Endothelial cell of umbilical vein (primary cell): ENCODE measurements around the gene CLCN2. TPM values are rescaled to one million over a fixed set of nuclear protein-coding genes. Genes with fewer than 3 reads are reported as not detected.
"Not testable (repeated sequence)": the region's sequence is repeated elsewhere in the genome, so short reads cannot be mapped to it uniquely, and the experiment has no call there.

Source experiments
- BruUV-seq: library from RNA; stranded (reverse); fragments of 400-500 nt; replicated peaks from 2 replicates; lab custom pipeline; 2021; lab: Mats Ljungman, UMichigan
- CTCF ChIA-PET: fragments of 300-600, 350-600 bp; sonication (Branson Sonifier 250); formaldehyde crosslinking; loops from one replicate; lab custom pipeline; 2021; ENCODE audit warnings: antibody characterized with exemption, inconsistent platforms; lab: Charles Lee
- POLR2A ChIA-PET: fragments of 300-600, 350-600 bp; sonication (Branson Sonifier 250); formaldehyde crosslinking; loops from one replicate; lab custom pipeline; 2021; ENCODE audit warnings: antibody characterized with exemption, inconsistent platforms; lab: Charles Lee
- DNase-seq: peaks from one replicate; pipeline ENCODE4 v3.0.0-alpha.2; 2011; ENCODE audit warnings: low read depth, low spot score
- FAIRE-seq: peaks from 2 replicates; lab custom pipeline; 2011; peaks lifted over from hg19 to GRCh38; lab: Jason Lieb, UNC
- H2AFZ ChIP-seq: 2 replicates; pipeline ENCODE4 v1.6.0; 2012; ENCODE audit warnings: low read depth, low read length, control low read depth, inconsistent platforms
- H3K27ac ChIP-seq: 2 replicates; pipeline ENCODE4 v1.5.1; 2011; ENCODE audit warnings: low read depth, mild to moderate bottlenecking, control low read depth, low read length, moderate library complexity; ENCODE audit not compliant: insufficient read depth
- H3K27me3 ChIP-seq, 2 experiments: 2 replicates each; pipeline versions ENCODE4 v1.6.0 to v1.6.1; 2011; ENCODE audit warnings: low read length in 2 of 2, mixed read lengths in 1 of 2; ENCODE audit not compliant: control insufficient read depth in 2 of 2, insufficient read depth in 2 of 2
- H3K36me3 ChIP-seq, 2 experiments: 2 replicates in 1 of 2; 3 replicates in 1 of 2; pipeline ENCODE4 v1.5.1; 2011; ENCODE audit warnings: low read length in 2 of 2, mild to moderate bottlenecking in 1 of 2, moderate library complexity in 1 of 2; ENCODE audit not compliant: control insufficient read depth in 2 of 2, insufficient read depth in 2 of 2; ENCODE audit errors: extremely low read depth in 1 of 2
- H3K4me1 ChIP-seq: 3 replicates; pipeline ENCODE4 v1.5.1; 2011; ENCODE audit warnings: mild to moderate bottlenecking, low read length; ENCODE audit not compliant: control insufficient read depth, insufficient read depth; ENCODE audit errors: extremely low read depth
- H3K4me2 ChIP-seq: 2 replicates; pipeline ENCODE4 v1.6.1; 2011; ENCODE audit warnings: low read length, control low read depth, mixed read lengths; ENCODE audit not compliant: insufficient read depth
- H3K4me3 ChIP-seq, 3 experiments: fragments of 200-600 bp in 1 of 3; sonication (generic), shearing (Covaris generic) in 1 of 3; replicated peaks in 1 of 3; 2 replicates each; pipeline ENCODE4 v1.5.1; 2011 to 2016; ENCODE audit warnings: control low read depth in 3 of 3, low read length in 3 of 3, mild to moderate bottlenecking in 2 of 3, inconsistent platforms in 1 of 3, low read depth in 1 of 3, moderate library complexity in 1 of 3; ENCODE audit not compliant: insufficient read depth in 1 of 3
- H3K79me2 ChIP-seq: 2 replicates; pipeline ENCODE4 v1.6.0; 2012; ENCODE audit warnings: low read length, inconsistent platforms; ENCODE audit not compliant: control insufficient read depth, insufficient read depth
- H3K9ac ChIP-seq: replicated peaks from 2 replicates; pipeline ENCODE3; 2011; ENCODE audit warnings: low read length, control low read depth; ENCODE audit not compliant: insufficient read depth; ENCODE audit errors: extremely low read depth
- H3K9me1 ChIP-seq: replicated peaks from 3 replicates; pipeline ENCODE4 v1.6.0; 2011; ENCODE audit warnings: mild to moderate bottlenecking, low read length; ENCODE audit not compliant: control insufficient read depth, insufficient read depth; ENCODE audit errors: extremely low read depth
- H3K9me3 ChIP-seq: replicated peaks from 2 replicates; pipeline ENCODE4 v1.5.1; 2012; ENCODE audit warnings: low read length, inconsistent platforms; ENCODE audit not compliant: control insufficient read depth, insufficient read depth
- H4K20me1 ChIP-seq: replicated peaks from 2 replicates; pipeline ENCODE3; 2011; ENCODE audit warnings: mild to moderate bottlenecking, low read length; ENCODE audit not compliant: control insufficient read depth, insufficient read depth; ENCODE audit errors: extremely low read depth
- CTCF ChIP-seq, 2 donors: IDR thresholded peaks; 1 replicate in 1 of 2; 2 replicates in 1 of 2; pipeline ENCODE4 v1.5.1; 2011; ENCODE audit warnings: low read length in 2 of 2, mild to moderate bottlenecking in 2 of 2, moderate library complexity in 2 of 2, control low read depth in 1 of 2, inconsistent platforms in 1 of 2, low read depth in 1 of 2; ENCODE audit not compliant: insufficient read depth in 1 of 2; ENCODE audit errors: extremely low read depth in 1 of 2
- EZH2 ChIP-seq: IDR thresholded peaks from 2 replicates; pipeline ENCODE4 v1.6.1; 2012; ENCODE audit warnings: borderline replicate concordance, low read depth, mild to moderate bottlenecking, moderate library complexity, low read length, inconsistent platforms; ENCODE audit not compliant: severe bottlenecking
- FOS ChIP-seq: IDR thresholded peaks from 2 replicates; pipeline ENCODE4 v1.6.1; 2011; ENCODE audit warnings: mild to moderate bottlenecking, low read length, moderate library complexity, borderline replicate concordance; ENCODE audit not compliant: insufficient read depth
- GATA2 ChIP-seq: IDR thresholded peaks from 2 replicates; pipeline ENCODE4 v1.7.0; 2011; ENCODE audit warnings: low read depth, mild to moderate bottlenecking, moderate library complexity, mixed read lengths, low read length; ENCODE audit not compliant: insufficient read length, insufficient read depth
- JUN ChIP-seq: IDR thresholded peaks from 2 replicates; pipeline ENCODE4 v1.6.1; 2011; ENCODE audit warnings: borderline replicate concordance, low read depth; ENCODE audit not compliant: insufficient read length, insufficient read depth
- MAX ChIP-seq: IDR thresholded peaks from 2 replicates; pipeline ENCODE4 v1.6.1; 2011; ENCODE audit not compliant: insufficient read depth, insufficient read length
- POLR2A ChIP-seq: IDR thresholded peaks from 2 replicates; pipeline ENCODE4 v1.6.1; 2012; ENCODE audit warnings: low read depth, mild to moderate bottlenecking, control low read depth, low read length
- POLR2AphosphoS5 ChIP-seq: IDR thresholded peaks from 2 replicates; pipeline ENCODE4 v1.6.1; 2012; ENCODE audit warnings: low read depth, mild to moderate bottlenecking, control low read depth, low read length, moderate library complexity; ENCODE audit not compliant: insufficient read depth
- dilution Hi-C: fragments of 300-500 bp; cut with MboI; formaldehyde crosslinking; loops from one replicate; pipeline ENCODE4 v1.15.0; 2019; ENCODE audit warnings: low sequenced_read_pairs; ENCODE audit not compliant: extremely low pct_ligation_motif_present
- intact Hi-C: fragments of 100-400 bp; cut with micrococcal nuclease; formaldehyde crosslinking; loops from one replicate; pipeline ENCODE4 v1.10.0; 2022
- polyA plus RNA-seq, 4 experiments: library from polyadenylated mRNA; depleted of rRNA in 3 of 4; stranded (reverse) in 3 of 4; unstranded in 1 of 4; fragments of >200 nt; gene quantifications; 2 replicates each; pipeline versions ENCODE4 v1.2.1 to v1.2.3, GENCODE V29; 2011 to 2012; ENCODE audit warnings: missing spikeins in 1 of 4
- total RNA-seq: library from RNA; stranded (reverse); gene quantifications from 2 replicates; pipeline ENCODE4 v1.2.3, GENCODE V29; 2021

CLCN2 gene
- total and polyA plus RNA-seq, 2 donors (not counting 3 experiments of a cell fraction or from before 2014, with no cell fraction given) = 3.5 to 6.5 TPM

- DNase-seq = no peak
- no peak overlapping the region for H3K9ac ChIP-seq
- TF ChIP-seq CTCF (IDR thresholded peaks at IDR 0.05; ENCODE audit: extremely low read depth in 1 of 2, insufficient read depth in 1 of 2, low read depth in 1 of 2, low read length in 2 of 2) (no peak), POLR2AphosphoS5 (no peak), GATA2 (no peak), FOS (no peak), POLR2A (no peak), MAX (no peak), EZH2 (no peak), JUN (no peak)
- H3K27ac ChIP-seq = no peak overlapping the region
- no peaks in the 10 kb centered on the region for H3K9me3 ChIP-seq
- H3K27me3 ChIP-seq = no peaks in the 10 kb centered on the region
- no peaks in the 10 kb centered on the region for H4K20me1 ChIP-seq
- intact Hi-C loops (no loop called here), dilution Hi-C loops (no loop called here)
- no TSS peak for BruUV-seq
- no peak for FAIRE-seq
- H3K4me3 ChIP-seq = no peak overlapping the region
- peaks cover 6 to 25% of the 10 kb centered on the region in 2 experiments for H3K36me3 ChIP-seq
- H3K4me2 ChIP-seq = no peak overlapping the region
- peaks cover 30% of the 10 kb centered on the region for H3K4me1 ChIP-seq
- H3K9me1 ChIP-seq = no peaks in the 10 kb centered on the region
- peaks cover 32% of the 10 kb centered on the region for H3K79me2 ChIP-seq
- POLR2A ChIA-PET = no interaction called here
- CTCF ChIA-PET = interaction anchor here (1.7 kb wide), 1 partner anchor 18 kb away, joined by 5 read pairs; no protein-coding TSS in a partner anchor
- no peak overlapping the region for H2AFZ ChIP-seq
These were observed 19.5 kb downstream of the CLCN2 start for GRCh38 chr3:184341925-184342324.

- H3K4me2 ChIP-seq, H3K27me3 ChIP-seq, DNase-seq, FAIRE-seq, H3K9me3 ChIP-seq, H3K27ac ChIP-seq, BruUV-seq, H3K4me3 ChIP-seq, H3K9me1 ChIP-seq, H3K9ac ChIP-seq, dilution Hi-C loops, H4K20me1 ChIP-seq, H2AFZ ChIP-seq: not testable (repeated sequence)
- peaks cover 2 to 25% of the 10 kb centered on the region in 2 experiments for H3K36me3 ChIP-seq
- ChIA-PET CTCF (interaction anchor here (1.6 to 2.0 kb wide), 5 partner anchors 14 to 34 kb away, joined by 3 to 7 read pairs (median 4); no protein-coding TSS in a partner anchor), POLR2A (interaction anchor here (0.6 kb wide), 1 partner anchor 1529 kb away, joined by 6 read pairs; no protein-coding TSS in a partner anchor)
- intact Hi-C loops = loop anchor here (10.0 kb wide), 1 partner anchor 1595 kb away; the partner anchor contains the start of gene TRA2B
- H3K4me1 ChIP-seq = peaks cover 48% of the 10 kb centered on the region
- H3K79me2 ChIP-seq = peaks cover 39% of the 10 kb centered on the region
These were observed 21.8 kb downstream of the CLCN2 start for GRCh38 chr3:184339451-184340135.
